ENCODE data around the gene NUSAP1.
"Not testable (repeated sequence)": the region's sequence is repeated elsewhere in the genome, so short reads cannot be mapped to it uniquely, and the experiment has no call there.

Gene NUSAP1

GRCh38 chr15:41333026-41333562 is 413 bp downstream of the NUSAP1 start:
- DNase-seq (ENCODE audit: low spot score): no peak

- DNase-seq (ENCODE audit: low spot score): no peak
Measured at GRCh38 chr15:41334293-41335120, 1.8 kb downstream of the NUSAP1 start.

- no peak for DNase-seq (ENCODE audit: low spot score)
Measured at GRCh38 chr15:41336549-41336948, 3.9 kb downstream of the NUSAP1 start.

DNA sequence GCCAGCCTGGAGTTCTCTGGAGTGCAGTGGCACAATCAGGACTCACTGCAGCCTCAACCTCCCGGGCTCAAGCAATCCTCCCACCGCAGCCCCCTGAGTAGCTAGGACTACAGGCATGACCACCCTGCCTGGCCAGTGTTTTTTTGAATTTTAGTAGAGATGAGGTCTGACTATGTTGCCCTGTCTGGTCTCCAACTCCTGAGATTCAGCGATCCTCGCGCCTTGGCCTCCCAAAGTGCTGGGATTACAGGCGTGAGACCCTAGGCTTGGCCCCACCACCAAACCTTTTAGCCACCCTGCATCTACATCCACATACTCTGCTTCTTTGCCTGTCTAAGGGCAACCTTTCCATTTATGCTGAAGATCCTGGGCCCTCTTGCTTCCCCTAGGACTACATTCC is 4.4 kb downstream of the NUSAP1 start:
- no peak for DNase-seq (ENCODE audit: low spot score)

- DNase-seq (ENCODE audit: low spot score): no peak
Measured at GRCh38 chr15:41337631-41338522, 5.2 kb downstream of the NUSAP1 start.

DNA sequence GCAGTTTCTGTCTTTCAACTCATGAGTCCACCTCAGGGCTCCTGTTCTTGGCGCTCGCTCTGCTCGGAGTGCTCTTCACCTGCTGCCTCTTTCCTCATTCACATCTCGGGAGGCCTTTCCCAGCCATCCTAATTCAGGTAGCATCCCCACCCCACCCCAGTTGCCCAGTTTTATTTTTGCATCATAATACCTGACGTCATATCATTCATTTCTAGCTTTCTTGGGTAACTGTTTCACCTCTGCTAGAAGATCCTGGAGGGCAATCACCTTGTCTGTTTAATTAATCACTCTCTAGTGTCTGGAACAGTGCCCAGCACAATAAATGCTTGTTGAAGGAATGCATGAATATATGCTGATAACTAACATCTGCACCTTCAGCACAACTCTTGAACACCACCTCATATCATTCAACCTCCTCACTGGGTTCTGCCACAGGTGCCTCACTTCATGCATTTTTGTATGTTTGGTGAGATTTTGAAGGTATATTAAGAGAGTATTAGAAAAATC is 7.6 kb downstream of the NUSAP1 start:
- DNase-seq (ENCODE audit: low spot score): no peak

- DNase-seq (ENCODE audit: low spot score): no peak
Measured at GRCh38 chr15:41341519-41341918, 8.8 kb downstream of the NUSAP1 start.

GRCh38 chr15:41347236-41347635 is 14.6 kb downstream of the NUSAP1 start:
- DNase-seq (ENCODE audit: low spot score): no peak

GRCh38 chr15:41350057-41350717 is 17.5 kb downstream of the NUSAP1 start:
- DNase-seq (ENCODE audit: low spot score): no peak

- DNase-seq (ENCODE audit: low spot score): no peak
Measured at GRCh38 chr15:41354371-41354770, 21.7 kb downstream of the NUSAP1 start.

- no peak for DNase-seq (ENCODE audit: low spot score)
Measured at GRCh38 chr15:41367418-41367817, 34.7 kb downstream of the NUSAP1 start.

GRCh38 chr15:41377978-41378377 is 45.3 kb downstream of the NUSAP1 start:
- DNase-seq (ENCODE audit: low spot score): no peak

- DNase-seq (ENCODE audit: low spot score): not testable (repeated sequence)
Measured at GRCh38 chr15:41383974-41384749, 51.5 kb downstream of the NUSAP1 start.

DNA sequence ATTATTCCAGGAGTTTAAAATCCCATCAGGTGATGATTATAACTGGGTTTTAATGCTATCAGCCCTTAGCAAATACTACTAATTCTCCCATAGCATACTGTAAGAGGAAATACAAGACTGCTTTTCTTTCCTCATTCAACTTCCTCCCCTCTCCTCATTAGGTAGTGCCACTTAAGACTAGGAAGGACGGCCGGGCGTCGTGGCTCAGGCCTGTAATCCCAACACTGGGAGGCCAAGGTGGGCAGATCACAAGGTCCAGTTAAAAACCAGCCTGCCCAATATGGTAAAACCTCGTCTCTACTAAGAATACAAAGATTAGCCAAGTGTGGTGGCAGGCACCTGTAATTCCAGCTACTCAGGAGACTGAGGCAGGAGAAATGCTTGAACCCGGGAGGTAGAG is 55.0 kb downstream of the NUSAP1 start:
- DNase-seq (ENCODE audit: low spot score): no peak

GRCh38 chr15:41392659-41393058 is 60.0 kb downstream of the NUSAP1 start:
- no peak for DNase-seq (ENCODE audit: low spot score)

- no peak for DNase-seq (ENCODE audit: low spot score)
Measured at GRCh38 chr15:41394924-41395323, 62.2 kb downstream of the NUSAP1 start.

DNA sequence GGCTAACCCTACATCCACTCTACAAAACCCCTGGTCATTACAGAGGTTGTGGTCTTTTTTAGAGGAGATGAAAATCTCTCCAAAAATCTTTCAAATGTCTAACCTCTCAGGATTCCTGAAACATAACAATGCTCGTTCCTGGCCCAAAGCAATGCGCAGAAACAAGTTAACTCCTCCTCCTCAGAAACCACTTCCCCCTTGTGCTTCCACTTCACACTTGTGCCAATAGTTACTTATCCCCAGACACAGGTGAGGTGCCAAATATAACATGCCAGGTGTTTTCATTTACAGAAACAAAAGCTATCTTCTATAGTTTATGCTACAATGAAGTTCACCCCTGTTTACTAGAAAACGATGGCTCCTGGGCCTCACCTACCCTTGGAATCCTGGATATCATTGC is 63.4 kb downstream of the NUSAP1 start:
- DNase-seq (ENCODE audit: low spot score): no peak

DNA sequence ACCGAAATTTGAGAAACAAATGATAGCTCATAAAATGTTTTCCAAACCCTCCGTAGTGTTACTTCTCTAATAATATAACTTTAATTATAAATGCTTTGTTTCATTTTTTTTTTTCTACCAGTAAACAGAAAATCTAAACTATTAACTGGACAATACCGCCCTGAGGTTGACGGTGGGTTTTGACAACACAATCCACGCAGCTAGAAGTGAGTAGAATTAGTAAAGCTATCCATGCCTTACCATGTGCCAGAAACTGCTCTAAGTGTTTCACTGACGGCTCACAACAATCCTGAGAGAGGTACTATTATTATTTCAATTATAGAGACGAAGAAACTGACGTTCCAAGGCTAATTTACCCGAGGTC is 69.2 kb downstream of the NUSAP1 start:
- DNase-seq (ENCODE audit: low spot score): peak; percentile 29

DNA sequence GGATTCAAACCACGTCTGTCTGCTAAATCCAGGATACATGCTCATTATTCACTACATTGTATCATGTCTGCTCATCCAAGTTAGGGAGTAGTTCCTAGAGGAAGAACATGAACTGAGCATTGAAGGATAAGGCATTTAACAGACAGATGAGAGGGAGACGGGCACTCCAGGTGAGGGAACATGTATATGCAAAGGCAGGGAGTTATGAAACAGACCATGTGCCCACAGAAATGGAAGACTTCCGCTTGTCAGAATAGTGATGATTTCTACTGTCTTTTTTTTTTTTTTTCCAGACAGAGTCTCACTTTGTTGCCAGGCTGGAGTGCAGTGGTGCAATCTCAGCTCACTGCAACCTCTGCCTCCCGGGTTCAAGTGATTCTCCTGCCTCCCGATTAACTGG is 74.7 kb downstream of the NUSAP1 start:
- DNase-seq (ENCODE audit: low spot score): no peak

GRCh38 chr15:41408234-41408641 is 75.6 kb downstream of the NUSAP1 start:
- DNase-seq (ENCODE audit: low spot score): peak; percentile 21

DNA sequence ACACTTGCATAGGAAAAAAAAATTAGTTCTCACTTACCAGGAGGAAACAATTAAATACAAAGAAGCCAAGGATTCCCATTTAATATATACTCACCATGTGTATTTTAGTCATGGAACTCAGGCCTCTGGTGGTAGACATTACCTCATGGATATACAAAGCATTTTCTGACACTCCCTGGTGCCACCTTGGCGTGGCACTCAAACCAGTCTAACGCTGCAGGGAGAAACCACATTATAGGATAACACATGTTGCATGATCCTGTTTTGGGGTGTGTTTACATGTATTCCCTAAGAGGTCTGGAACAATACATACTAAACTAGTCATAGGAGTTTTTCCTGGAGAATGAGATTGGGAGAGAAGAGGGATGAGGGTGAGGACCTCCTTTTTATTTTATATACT is 78.3 kb downstream of the NUSAP1 start:
- no peak for DNase-seq (ENCODE audit: low spot score)
